KMS-11 (cell line): Measurements from ENCODE around the gene SECISBP2L.

Experiments used
- H2AFZ ChIP-seq: fragments of 200-600 bp; sonication (generic); 2 replicates; pipeline ENCODE4 v1.6.1; 2016; ENCODE audit warnings: antibody characterized with exemption, mixed run types, low read depth
- H3K27ac ChIP-seq: fragments of 200-600 bp; sonication (generic); 2 replicates; pipeline ENCODE4 v1.6.1; 2016; ENCODE audit warnings: mild to moderate bottlenecking, mixed run types
- H3K27me3 ChIP-seq: fragments of 200-600 bp; sonication (generic); 2 replicates; pipeline ENCODE4 v1.6.1; 2017; ENCODE audit warnings: mild to moderate bottlenecking, low read depth, mixed run types, moderate library complexity; ENCODE audit not compliant: insufficient read depth
- H3K36me3 ChIP-seq: fragments of 200-600 bp; sonication (generic); 2 replicates; pipeline ENCODE4 v1.6.1; 2017; ENCODE audit warnings: mild to moderate bottlenecking, mixed run types; ENCODE audit not compliant: insufficient read depth
- H3K4me1 ChIP-seq: fragments of 200-600 bp; sonication (generic); 2 replicates; pipeline ENCODE4 v1.6.1; 2016; ENCODE audit warnings: mild to moderate bottlenecking, low read depth, mixed run types; ENCODE audit not compliant: poor library complexity, severe bottlenecking
- H3K4me2 ChIP-seq: fragments of 200-600 bp; sonication (generic); 2 replicates; pipeline ENCODE4 v1.7.0; 2016; ENCODE audit warnings: mild to moderate bottlenecking, mixed run types
- H3K4me3 ChIP-seq: fragments of 200-600 bp; sonication (generic); IDR thresholded peaks from 2 replicates; pipeline ENCODE4 v1.6.1; 2017; ENCODE audit warnings: low read depth, low read length, mixed read lengths; ENCODE audit not compliant: insufficient read depth
- H3K79me2 ChIP-seq: fragments of 200-600 bp; sonication (generic); 2 replicates; pipeline ENCODE4 v1.6.1; 2016; ENCODE audit warnings: low read depth, mixed run types; ENCODE audit not compliant: insufficient read depth
- H3K9ac ChIP-seq: fragments of 200-600 bp; sonication (generic); 2 replicates; pipeline ENCODE4 v1.6.1; 2016; ENCODE audit warnings: mild to moderate bottlenecking, mixed run types
- H4K20me1 ChIP-seq: fragments of 200-600 bp; sonication (generic); 2 replicates; pipeline ENCODE4 v1.6.1; 2016; ENCODE audit warnings: mild to moderate bottlenecking, mixed run types; ENCODE audit not compliant: insufficient read depth
- TF ChIP-seq, protein P1 (sequence below): fragments of 200-600 bp; sonication (generic); conservative IDR thresholded peaks from 2 replicates; pipeline ENCODE4 v1.6.1; 2017; ENCODE audit warnings: low read depth, mild to moderate bottlenecking, antibody characterized with exemption, low read length, moderate library complexity, mixed read lengths

Gene SECISBP2L

DNA sequence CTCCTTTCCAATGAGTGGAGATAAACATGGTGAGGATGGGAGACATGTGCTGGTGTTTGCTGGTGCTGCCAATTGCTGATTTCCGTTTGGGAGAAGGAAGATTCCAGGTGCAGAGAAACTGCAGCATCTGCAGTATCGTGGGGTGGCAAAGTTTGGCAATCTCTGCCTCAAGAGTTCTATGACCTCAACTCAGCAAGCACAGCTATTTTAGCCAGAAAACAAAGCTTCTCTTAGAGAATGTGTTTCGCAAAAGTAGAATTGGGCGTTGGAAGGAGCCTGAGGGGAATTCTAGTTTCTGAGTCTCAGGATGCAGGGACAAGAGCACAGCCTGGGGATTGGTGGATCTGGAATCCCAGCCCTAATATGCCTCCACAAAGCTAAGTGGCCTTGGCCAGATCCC lies 64.3 kb downstream of the SECISBP2L start:
- no peak overlapping the region for H3K27ac ChIP-seq
- H3K9ac ChIP-seq: no peak overlapping the region
- no peak overlapping the region for H2AFZ ChIP-seq
- no peak overlapping the region for H3K4me2 ChIP-seq
- TF ChIP-seq, protein P1, sequence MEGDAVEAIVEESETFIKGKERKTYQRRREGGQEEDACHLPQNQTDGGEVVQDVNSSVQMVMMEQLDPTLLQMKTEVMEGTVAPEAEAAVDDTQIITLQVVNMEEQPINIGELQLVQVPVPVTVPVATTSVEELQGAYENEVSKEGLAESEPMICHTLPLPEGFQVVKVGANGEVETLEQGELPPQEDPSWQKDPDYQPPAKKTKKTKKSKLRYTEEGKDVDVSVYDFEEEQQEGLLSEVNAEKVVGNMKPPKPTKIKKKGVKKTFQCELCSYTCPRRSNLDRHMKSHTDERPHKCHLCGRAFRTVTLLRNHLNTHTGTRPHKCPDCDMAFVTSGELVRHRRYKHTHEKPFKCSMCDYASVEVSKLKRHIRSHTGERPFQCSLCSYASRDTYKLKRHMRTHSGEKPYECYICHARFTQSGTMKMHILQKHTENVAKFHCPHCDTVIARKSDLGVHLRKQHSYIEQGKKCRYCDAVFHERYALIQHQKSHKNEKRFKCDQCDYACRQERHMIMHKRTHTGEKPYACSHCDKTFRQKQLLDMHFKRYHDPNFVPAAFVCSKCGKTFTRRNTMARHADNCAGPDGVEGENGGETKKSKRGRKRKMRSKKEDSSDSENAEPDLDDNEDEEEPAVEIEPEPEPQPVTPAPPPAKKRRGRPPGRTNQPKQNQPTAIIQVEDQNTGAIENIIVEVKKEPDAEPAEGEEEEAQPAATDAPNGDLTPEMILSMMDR: no peak
- no peaks in the 10 kb centered on the region for H3K27me3 ChIP-seq
- no peak overlapping the region for H3K4me3 ChIP-seq
- H4K20me1 ChIP-seq: no peaks in the 10 kb centered on the region
- H3K36me3 ChIP-seq: no peaks in the 10 kb centered on the region
- no peaks in the 10 kb centered on the region for H3K79me2 ChIP-seq
- no peaks in the 10 kb centered on the region for H3K4me1 ChIP-seq

DNA sequence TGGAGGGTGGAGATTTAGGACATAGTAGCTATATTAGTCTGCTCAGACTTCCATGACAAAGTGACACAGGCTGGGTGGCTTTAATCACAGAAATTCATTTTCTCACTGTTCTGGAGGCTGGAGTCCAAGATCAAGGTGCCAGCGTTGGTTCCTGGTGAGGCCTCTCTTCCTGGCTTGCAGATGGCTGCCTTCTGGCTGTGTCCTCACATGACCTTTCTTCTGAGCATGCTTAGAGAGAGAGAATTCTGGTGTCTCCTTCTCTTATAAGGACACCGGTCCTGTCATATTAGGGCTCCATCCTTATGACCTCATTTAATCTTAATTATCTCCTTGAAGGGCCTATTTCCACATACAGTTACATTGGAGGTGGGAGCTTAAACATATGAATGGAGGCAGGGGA lies 67.6 kb downstream of the SECISBP2L start:
- no peak overlapping the region for H2AFZ ChIP-seq
- no peak overlapping the region for H3K27ac ChIP-seq
- H3K4me1 ChIP-seq: no peaks in the 10 kb centered on the region
- H3K4me3 ChIP-seq: no peak overlapping the region
- no peak overlapping the region for H3K9ac ChIP-seq
- H3K27me3 ChIP-seq: no peaks in the 10 kb centered on the region
- TF ChIP-seq, protein P1: no peak
- no peaks in the 10 kb centered on the region for H3K79me2 ChIP-seq
- H3K36me3 ChIP-seq: no peaks in the 10 kb centered on the region
- H3K4me2 ChIP-seq: no peak overlapping the region
- no peaks in the 10 kb centered on the region for H4K20me1 ChIP-seq

DNA sequence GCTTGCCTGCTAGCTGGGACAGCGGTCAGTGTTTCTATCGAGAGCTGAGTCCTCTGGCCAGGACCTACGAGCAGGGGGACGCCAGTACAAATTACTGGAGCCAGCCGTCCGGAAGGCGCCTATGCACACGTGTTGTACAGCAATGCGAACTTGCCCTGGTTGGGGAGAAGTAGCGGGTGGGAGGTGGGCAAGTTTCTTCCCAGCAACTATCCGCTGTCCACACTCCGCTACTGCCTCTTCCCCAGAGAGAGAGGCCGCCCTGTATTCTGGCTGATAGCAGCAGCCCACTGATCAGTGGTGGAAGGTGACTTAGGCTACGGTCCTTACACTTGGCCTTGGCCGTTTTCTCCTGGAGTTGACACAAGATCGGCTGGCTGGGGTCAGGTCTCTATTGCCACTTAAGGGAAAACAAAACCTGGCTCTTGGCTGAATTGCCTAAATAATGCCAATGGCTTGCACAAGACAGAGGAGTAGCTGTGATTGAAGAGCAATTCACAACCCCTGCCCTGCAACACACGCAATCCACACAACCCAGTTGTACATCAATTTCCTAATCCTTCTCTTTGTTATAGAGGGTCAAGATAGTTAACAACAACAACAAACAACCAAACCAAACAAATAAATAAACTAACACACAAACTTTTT lies 69.7 kb downstream of the SECISBP2L start:
- H3K36me3 ChIP-seq: no peaks in the 10 kb centered on the region
- H3K4me3 ChIP-seq: no peak overlapping the region
- no peak overlapping the region for H3K9ac ChIP-seq
- H3K4me2 ChIP-seq: no peak overlapping the region
- no peaks in the 10 kb centered on the region for H3K4me1 ChIP-seq
- TF ChIP-seq, protein P1: no peak
- no peaks in the 10 kb centered on the region for H4K20me1 ChIP-seq
- no peaks in the 10 kb centered on the region for H3K79me2 ChIP-seq
- no peaks in the 10 kb centered on the region for H3K27me3 ChIP-seq
- H2AFZ ChIP-seq: no peak overlapping the region
- H3K27ac ChIP-seq: no peak overlapping the region

DNA sequence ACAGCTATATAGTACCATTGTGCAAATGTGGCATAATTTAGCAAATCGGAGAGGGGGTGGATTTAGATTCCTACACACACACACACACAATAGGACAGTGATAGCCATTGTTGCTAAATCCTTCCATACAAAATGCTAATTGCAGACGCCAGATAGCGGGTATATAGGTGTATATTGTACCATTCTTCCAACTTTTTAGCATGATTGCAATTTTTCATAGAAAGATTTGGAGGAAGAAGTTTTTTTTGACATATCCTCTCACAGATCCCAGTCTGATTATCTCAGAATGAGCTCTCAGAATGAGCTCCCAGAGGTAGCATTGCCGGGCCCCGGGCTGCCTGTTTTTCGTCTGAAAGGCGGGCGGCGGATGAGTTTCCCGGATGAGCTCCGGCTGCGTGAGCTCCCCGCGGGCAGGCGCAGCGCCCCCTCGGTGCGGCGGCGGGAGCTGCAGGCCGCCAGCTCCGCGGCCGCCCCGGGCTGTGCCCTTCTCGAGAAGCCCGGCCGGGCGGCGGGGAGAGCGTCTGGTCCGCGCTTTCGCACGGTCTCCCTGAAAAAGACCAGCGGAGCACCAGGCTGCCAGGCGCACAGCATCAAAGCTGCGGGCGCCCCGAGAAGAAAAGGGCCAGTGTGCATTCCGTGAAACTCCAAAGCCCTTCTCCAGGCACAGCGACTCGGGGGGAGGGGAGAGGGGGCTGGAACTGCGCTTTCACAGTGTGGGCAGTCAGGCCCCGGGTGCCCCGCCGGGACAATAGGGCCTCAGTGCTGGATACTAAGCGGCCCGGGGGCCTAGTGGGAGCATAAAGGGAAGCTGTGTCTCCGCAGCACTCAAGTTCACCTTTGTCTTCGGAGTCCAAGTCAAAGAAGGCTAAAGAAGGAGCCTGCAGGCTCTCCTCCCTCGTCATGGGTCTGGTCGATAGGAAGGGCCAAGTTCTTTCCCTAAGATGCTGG lies 70.5 kb downstream of the SECISBP2L start:
- no peak overlapping the region for H3K4me3 ChIP-seq
- H3K9ac ChIP-seq: no peak overlapping the region
- no peaks in the 10 kb centered on the region for H3K27me3 ChIP-seq
- peaks cover 3% of the 10 kb centered on the region for H3K4me1 ChIP-seq
- H4K20me1 ChIP-seq: no peaks in the 10 kb centered on the region
- no peak overlapping the region for H3K27ac ChIP-seq
- peak overlapping the region; percentile 45; the same call in 1 of the 2 replicates for H2AFZ ChIP-seq
- H3K36me3 ChIP-seq: no peaks in the 10 kb centered on the region
- TF ChIP-seq, protein P1: peak; percentile 39; the same call in 1 of the 2 replicates
- no peaks in the 10 kb centered on the region for H3K79me2 ChIP-seq
- peak overlapping the region; percentile 16; the same call in 1 of the 2 replicates for H3K4me2 ChIP-seq
